Kidney epithelial cell (primary cell): ENCODE data around the gene CTRL. TPM values are rescaled to one million over a fixed set of nuclear protein-coding genes. Genes with fewer than 3 reads are reported as not detected.
"Not testable (repeated sequence)": the region's sequence is repeated elsewhere in the genome, so short reads cannot be mapped to it uniquely, and the experiment has no call there.

Experiments
- DNase-seq: peaks from one replicate; pipeline ENCODE4 v3.0.0-alpha.2; 2010; ENCODE audit warnings: low read depth
- H3K27me3 ChIP-seq: 2 replicates; pipeline ENCODE4 v1.6.0; 2011; ENCODE audit warnings: low read length; ENCODE audit not compliant: control insufficient read depth, insufficient read depth
- H3K36me3 ChIP-seq: 2 replicates; pipeline ENCODE4 v1.5.1; 2011; ENCODE audit warnings: low read length; ENCODE audit not compliant: control insufficient read depth, insufficient read depth
- H3K4me3 ChIP-seq: 2 replicates; pipeline ENCODE4 v1.5.1; 2011; ENCODE audit warnings: low read depth, mild to moderate bottlenecking, control low read depth, low read length
- total RNA-seq: library from RNA; depleted of rRNA; stranded (reverse); fragments of >200 nt; gene quantifications from 2 replicates; pipeline ENCODE4 v1.2.3, GENCODE V29; 2015
- TF ChIP-seq, protein P1 (sequence below): IDR thresholded peaks from 2 replicates; pipeline ENCODE4 v1.5.1; 2011; ENCODE audit warnings: mild to moderate bottlenecking, moderate library complexity, low read length, control low read depth, inconsistent platforms; ENCODE audit not compliant: insufficient read depth, poor library complexity, severe bottlenecking

Gene CTRL
- total RNA-seq, 1 donor from 2014 or later, result not detected

DNA sequence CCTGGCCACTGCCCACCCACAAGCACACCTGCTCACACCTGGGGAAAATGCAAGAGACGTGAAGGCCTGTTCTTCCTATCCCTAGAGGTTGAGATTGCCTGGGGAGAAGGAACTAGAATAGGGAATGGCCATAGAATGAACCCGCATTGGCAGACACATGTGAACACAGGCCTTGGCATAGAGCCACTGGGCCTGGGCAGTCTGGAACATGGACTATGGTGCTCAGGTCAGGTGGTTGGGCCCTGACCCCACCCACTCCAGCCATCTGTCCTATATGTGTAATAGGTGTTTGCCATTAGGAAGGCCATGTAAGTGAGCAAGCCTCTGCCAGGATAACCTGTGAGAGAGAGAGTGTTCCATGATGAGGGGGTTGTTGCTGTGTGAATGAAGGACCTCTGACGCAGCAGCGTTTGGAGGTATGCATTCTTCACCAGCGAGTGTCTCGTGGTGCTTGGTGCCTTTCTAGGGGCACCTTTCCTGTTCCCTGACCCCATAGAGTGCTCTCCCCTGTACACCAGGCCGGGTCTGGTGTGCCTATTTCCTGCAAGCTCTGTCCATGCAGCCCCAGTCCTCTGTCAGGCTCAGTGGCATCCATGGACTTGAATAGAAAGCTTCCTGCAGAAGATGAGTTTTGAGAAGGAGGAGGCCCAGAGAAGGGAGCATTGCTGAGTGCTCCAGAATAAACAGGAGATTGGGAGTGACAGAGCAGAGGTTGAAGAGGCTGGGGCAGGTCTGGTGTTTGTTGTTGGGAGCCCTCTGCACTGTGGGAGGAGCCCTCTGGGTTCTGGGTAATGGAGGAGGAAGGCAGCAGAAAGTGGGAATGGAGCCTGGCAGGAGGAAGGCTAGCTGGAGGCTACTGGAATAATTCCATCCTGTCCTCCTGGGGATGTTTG is 15.6 kb downstream of the CTRL start:
- Histone ChIP-seq H3K4me3 (no peak overlapping the region), H3K36me3 (no peaks in the 10 kb centered on the region)
- TF ChIP-seq, protein P1, sequence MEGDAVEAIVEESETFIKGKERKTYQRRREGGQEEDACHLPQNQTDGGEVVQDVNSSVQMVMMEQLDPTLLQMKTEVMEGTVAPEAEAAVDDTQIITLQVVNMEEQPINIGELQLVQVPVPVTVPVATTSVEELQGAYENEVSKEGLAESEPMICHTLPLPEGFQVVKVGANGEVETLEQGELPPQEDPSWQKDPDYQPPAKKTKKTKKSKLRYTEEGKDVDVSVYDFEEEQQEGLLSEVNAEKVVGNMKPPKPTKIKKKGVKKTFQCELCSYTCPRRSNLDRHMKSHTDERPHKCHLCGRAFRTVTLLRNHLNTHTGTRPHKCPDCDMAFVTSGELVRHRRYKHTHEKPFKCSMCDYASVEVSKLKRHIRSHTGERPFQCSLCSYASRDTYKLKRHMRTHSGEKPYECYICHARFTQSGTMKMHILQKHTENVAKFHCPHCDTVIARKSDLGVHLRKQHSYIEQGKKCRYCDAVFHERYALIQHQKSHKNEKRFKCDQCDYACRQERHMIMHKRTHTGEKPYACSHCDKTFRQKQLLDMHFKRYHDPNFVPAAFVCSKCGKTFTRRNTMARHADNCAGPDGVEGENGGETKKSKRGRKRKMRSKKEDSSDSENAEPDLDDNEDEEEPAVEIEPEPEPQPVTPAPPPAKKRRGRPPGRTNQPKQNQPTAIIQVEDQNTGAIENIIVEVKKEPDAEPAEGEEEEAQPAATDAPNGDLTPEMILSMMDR, result no peak

GRCh38 chr16:67915496-67915769 is 16.2 kb downstream of the CTRL start:
- DNase-seq, H3K4me3 ChIP-seq, H3K27me3 ChIP-seq, H3K36me3 ChIP-seq: not testable (repeated sequence)

More for the DNA sequence above, 15.6 kb downstream of the CTRL start:
- no peaks in the 10 kb centered on the region for H3K27me3 ChIP-seq
- DNase-seq, result no peak

- no peak overlapping the region for H3K4me3 ChIP-seq
- no peaks in the 10 kb centered on the region for H3K27me3 ChIP-seq
- H3K36me3 ChIP-seq, result peaks cover 1% of the 10 kb centered on the region
- TF ChIP-seq, protein P1, result no peak
- DNase-seq, result no peak
These were observed 16.7 kb downstream of the CTRL start for GRCh38 chr16:67914758-67915495.

DNA sequence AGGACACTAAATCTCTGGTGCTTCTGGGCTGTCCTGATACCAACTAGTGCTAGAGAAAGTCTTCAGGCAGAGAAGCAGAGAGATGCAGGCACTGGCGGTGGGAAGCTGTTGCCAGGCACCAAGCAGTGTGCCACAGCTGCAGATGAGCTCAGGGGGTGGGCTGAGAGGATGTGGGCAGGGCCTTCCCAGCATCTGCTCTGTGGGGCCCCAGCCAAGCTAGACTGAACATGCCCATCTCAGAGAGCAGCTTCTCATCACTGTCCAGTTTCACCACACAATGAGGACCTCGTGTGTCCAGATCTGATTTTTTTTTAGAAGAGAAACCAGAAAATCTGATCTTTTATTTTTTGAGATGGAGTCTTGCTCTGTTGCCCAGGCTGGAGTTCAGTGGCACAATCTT is 21.5 kb downstream of the CTRL start:
- peaks cover 2% of the 10 kb centered on the region for H3K36me3 ChIP-seq
- TF ChIP-seq, protein P1, result no peak
- no peaks in the 10 kb centered on the region for H3K27me3 ChIP-seq
- H3K4me3 ChIP-seq, result no peak overlapping the region
- DNase-seq, result no peak

- TF ChIP-seq, protein P1, result no peak
- Histone ChIP-seq H3K27me3 (no peaks in the 10 kb centered on the region), H3K36me3 (peaks cover 2% of the 10 kb centered on the region), H3K4me3 (no peak overlapping the region)
- DNase-seq, result no peak
These were observed 22.5 kb downstream of the CTRL start for GRCh38 chr16:67909056-67909742.
